ENCODE results near the gene COL6A5. TPM values are rescaled to one million over a fixed set of nuclear protein-coding genes. Genes with fewer than 3 reads are reported as not detected.
"Not testable (repeated sequence)": the region's sequence is repeated elsewhere in the genome, so short reads cannot be mapped to it uniquely, and the experiment has no call there.

Gene COL6A5, protein sequence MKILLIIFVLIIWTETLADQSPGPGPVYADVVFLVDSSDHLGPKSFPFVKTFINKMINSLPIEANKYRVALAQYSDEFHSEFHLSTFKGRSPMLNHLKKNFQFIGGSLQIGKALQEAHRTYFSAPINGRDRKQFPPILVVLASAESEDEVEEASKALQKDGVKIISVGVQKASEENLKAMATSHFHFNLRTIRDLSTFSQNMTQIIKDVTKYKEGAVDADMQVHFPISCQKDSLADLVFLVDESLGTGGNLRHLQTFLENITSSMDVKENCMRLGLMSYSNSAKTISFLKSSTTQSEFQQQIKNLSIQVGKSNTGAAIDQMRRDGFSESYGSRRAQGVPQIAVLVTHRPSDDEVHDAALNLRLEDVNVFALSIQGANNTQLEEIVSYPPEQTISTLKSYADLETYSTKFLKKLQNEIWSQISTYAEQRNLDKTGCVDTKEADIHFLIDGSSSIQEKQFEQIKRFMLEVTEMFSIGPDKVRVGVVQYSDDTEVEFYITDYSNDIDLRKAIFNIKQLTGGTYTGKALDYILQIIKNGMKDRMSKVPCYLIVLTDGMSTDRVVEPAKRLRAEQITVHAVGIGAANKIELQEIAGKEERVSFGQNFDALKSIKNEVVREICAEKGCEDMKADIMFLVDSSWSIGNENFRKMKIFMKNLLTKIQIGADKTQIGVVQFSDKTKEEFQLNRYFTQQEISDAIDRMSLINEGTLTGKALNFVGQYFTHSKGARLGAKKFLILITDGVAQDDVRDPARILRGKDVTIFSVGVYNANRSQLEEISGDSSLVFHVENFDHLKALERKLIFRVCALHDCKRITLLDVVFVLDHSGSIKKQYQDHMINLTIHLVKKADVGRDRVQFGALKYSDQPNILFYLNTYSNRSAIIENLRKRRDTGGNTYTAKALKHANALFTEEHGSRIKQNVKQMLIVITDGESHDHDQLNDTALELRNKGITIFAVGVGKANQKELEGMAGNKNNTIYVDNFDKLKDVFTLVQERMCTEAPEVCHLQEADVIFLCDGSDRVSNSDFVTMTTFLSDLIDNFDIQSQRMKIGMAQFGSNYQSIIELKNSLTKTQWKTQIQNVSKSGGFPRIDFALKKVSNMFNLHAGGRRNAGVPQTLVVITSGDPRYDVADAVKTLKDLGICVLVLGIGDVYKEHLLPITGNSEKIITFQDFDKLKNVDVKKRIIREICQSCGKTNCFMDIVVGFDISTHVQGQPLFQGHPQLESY (N-terminal part only)
- total RNA-seq = not detected in 2 replicates
- polyA plus RNA-seq (2012) = not detected

DNA sequence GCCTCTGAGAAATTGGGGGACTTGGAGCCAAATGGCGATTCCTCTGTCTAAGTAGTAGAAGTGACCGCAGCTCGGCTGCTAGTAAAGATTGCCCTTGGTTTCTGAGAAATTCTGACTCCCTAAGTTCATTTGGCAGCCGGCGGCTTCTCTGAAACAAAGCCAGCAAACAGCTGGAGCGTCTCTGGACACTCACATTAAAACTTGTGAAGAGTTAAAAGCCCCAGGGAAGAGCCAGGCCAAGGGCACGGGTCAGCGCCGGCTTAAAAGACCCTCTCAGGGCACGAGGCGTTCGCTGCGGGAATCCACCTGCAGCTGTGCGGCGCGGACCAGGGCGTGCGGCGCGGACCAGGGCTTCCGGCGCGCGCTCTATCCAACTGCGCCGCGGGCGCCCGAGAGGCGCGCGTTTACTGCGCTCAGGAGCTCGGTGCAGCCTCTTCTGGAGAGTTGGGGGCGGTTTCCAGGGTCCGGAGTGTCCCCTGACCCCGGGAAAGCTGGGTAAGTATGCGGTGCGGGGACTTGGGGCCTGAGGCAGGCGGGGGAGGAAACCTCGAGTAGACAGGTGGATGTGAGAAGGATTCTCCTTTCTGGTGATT is at the start of gene COL6A5:
Gene COL6A5 (plus strand): TSS at position 186 of the 593 bp plus-strand sequence. CDS start 27,967 bp downstream, outside the sequence.
- DNase-seq (ENCODE audit: low read depth) = peak; percentile 28

DNA sequence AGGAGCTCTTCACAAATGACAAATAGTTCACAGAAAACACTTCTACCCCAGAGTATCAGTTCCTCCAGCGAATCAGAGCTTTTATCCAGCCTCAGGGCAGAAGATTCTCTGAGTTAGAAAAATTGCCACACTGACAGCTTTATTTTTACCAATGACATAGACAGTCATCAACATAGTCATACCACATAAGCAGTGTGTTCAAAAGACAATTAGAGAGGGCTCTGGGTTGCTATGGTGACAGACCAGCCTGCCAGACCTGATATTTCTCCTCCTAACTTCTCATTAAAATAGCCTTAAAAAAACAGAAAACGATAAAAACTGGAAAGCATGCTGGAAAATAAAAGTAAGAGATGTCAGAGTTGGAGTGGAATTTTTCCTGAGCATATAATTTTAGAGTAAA is 45.9 kb upstream of the COL6A5 start:
- no peak for DNase-seq (ENCODE audit: low read depth)

DNA sequence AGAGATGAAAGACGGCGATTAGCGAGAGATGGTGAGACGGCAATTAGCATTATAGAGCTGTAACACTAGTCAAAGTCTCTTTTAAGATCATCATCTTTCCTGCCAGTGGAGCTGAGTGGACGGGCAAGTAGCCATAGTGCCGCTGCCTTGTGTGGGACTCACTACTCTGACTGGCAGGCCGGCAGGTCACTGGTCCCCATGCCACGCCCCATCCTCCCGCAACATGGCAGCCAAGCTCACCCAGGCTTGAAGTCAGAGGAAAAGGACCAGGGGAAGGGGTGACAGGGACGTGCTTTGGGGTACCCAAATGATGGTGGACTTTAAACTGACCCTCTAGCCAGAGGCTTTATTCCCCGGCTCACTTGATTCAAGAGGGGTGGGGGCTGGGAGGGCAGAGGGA is 44.6 kb upstream of the COL6A5 start:
- DNase-seq (ENCODE audit: low read depth) = no peak

DNA sequence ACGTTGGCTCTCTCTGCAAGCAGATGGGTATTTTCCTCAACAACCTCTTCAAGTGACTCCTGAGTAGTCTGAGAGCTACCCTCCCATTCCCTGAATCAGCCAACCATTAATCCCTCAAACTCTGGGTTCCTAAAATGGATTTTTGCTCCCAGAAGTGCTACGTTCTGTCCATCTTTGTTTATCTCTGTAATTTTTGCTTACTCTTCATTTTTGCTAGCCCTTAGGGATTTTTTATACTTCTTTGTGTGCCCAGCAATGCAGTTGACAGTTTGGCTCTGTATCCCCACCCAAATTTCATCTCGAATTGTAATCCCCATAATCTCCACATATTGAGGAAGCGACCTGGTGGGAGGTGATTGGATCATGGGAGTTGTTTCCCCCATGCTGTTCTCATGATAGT is 35.4 kb upstream of the COL6A5 start:
- no peak for DNase-seq (ENCODE audit: low read depth)

DNA sequence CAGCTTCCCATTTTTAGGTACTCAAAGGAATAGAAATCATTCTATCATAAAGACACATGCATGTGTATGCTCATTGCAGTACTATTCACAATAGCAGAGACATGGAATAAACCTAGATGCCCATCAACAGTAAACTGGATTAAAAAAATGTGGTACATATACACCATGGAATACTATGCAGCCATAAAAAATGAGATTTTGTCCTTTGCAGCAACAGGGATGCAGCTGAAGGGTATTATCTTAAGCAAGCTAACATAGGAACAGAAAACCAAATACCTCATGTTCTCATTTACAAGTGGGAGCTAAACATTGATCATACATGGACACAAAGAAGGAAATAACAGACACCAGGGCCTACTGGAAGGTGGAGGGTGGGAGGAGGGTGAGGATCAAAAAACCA is 33.1 kb upstream of the COL6A5 start:
- no peak for DNase-seq (ENCODE audit: low read depth)

DNA sequence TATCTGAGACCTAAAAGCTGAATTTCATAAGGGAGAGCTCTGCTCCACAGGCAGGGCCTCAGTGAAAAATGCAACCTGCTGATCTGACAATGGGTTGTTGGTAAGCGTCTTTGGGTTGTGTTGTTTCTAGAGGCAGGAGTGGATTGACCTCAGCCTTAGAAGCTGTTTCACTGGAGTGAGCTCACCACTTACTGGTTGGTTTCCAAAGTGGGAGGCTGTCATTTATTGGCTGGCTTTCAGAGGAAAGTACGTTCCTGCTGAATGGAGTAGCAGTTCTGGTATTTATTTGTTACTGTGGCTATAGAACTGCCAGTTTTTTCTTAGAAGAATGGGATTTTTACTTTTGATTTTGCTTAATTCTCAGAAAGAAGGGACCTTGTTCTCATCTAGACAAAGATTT is 29.3 kb upstream of the COL6A5 start:
- DNase-seq (ENCODE audit: low read depth) = peak; percentile 7

DNA sequence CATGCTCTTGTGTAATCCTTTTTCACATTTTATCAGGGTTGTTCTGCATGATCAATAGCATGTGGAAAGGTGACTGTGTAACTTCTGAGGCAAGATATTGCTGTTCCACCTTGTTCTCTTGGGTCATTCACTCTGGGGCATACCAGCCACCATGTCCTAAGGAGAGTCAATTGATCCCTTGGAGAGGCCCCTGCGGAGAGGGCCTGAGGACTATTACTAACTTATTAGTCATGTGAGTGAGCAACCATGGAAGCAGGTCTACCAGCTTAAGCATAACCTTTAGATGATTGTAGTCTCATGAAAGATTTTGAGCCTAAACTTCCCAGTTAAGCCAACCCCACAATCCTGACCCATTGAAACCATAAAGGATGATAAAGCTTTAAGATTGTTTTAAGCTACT is 22.0 kb upstream of the COL6A5 start:
- no peak for DNase-seq (ENCODE audit: low read depth)

DNA sequence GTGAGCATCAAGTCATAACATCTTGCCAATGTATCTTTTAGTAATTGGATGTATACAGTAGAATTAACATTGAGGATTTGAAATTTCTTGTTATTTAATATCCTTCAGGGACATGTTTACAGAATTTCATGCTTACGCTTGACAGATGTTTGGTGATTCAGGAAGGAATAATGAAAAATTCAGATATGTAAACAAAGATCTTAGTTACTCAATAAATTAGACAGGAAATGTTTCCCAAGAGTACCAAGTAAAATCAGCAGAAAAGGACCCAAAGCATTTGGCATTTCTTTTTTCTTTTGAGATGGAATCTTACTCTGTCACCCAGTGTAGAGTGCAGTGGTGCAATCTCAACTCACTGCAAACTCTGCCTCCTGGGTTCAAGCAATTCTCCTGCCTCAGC is 4.7 kb upstream of the COL6A5 start:
- DNase-seq (ENCODE audit: low read depth) = no peak

DNA sequence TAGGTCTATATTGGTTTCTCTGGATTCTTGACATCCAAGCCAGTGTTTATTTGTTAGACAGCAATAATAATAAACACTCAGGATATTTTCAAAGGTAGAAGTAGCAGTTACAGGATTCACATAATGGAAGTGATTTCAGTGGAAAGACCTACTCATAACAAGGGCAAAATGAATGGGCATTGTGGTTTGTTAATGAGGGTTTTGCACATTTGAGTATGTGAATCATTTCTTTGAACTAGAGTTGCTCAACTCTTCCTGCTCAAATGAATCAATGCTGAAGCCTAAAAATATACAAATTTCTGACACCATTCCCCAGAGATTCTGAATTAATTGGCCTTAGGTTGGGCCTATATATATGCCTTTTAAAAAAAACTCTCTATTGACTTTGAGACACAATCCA is 4.1 kb upstream of the COL6A5 start:
- peak; percentile 37 for DNase-seq (ENCODE audit: low read depth)

DNA sequence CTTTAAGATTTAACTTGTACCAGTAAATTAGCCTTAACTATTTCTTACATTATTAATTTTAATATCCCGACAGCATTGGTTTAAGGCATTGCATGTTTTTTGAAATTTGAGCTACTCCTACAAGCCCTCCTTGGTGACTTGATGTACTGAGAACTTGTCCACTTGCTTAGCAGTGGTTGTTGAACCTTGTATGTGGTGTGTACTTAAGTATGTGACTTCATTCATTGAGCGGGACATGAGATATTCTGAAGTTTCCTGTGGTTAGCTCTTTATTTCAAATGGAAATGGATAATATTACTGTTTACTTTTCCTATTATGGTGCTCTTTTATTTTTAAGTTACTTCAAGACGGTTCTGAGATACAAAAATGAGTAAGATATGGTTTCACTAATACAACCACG is 3.6 kb upstream of the COL6A5 start:
- DNase-seq (ENCODE audit: low read depth) = peak; percentile 9

DNA sequence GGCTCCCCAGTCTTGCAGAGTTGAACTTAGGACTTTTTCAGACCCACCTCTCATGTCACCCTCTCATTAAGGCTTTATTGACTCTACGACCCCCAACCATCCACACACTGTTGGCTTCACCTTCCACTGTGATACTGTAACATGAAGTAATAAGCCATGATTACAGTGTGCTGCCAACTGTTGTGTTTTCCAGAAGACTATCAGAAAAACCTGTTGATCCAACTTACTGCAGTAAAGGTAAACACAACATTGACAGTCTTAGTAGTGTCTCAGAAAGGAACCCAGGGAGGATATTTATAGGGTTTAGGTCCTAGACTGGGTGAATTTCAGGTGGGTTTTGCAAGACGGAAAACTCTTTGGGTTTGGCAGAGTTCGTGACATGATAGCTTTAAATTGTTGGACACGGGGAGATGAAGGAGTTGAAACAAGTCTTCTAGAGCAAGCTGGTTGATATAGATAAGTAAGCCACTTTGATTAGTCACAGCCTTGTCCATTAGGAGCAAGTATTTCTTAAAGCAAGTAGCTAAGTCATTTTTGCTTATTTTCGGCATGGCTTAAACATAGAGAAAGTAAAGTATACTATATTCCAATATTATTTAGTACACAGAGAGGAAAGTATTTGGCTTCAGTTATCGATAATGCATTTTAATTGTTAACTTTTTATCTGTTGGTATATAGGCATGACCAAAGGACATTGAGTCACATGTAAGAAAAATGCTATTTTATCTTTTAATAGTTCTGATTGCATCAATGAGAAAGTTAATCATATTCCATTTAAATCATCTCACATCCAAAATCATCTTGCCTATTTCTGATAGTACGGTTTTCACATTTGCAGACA is 2.4 kb upstream of the COL6A5 start:
- no peak for DNase-seq (ENCODE audit: low read depth)

DNA sequence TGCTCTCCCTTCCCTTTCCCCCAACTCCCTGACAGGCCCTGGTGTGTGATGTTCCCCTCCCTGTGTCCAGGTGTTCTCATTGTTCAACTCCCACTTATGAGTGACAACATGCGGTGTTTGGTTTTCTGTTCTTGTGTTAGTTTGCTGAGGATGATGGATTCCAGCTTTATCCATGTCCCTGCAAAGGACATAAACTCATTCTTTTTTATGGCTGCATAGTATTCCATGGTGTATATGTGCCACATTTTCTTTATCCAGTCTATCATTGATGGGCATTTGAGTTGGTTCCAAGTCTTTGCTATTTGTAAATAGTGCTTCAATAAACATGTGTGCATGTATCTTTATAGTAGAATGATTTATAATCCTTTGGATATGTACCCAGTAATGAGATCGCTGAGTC is 2.8 kb downstream of the COL6A5 start:
- DNase-seq (ENCODE audit: low read depth) = not testable (repeated sequence)

DNA sequence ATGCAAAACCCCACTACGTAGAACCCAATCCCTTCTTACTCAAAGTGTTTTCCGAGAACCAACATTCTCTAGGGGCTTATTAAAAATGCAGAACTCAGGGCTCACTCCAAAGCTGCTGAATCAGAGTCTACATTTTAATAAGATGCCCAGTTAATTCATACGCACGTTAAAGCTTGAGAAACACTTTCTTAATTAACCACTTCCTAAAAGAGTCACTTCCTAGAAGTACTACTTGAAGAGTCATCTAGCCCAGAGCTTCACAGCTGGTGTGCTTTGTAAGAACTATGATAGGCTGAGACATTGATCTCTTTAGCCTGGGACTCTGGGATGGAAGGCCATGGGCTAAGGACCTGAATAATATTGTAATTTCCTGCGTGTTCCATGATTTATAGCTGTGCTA is 9.0 kb downstream of the COL6A5 start:
- no peak for DNase-seq (ENCODE audit: low read depth)

DNA sequence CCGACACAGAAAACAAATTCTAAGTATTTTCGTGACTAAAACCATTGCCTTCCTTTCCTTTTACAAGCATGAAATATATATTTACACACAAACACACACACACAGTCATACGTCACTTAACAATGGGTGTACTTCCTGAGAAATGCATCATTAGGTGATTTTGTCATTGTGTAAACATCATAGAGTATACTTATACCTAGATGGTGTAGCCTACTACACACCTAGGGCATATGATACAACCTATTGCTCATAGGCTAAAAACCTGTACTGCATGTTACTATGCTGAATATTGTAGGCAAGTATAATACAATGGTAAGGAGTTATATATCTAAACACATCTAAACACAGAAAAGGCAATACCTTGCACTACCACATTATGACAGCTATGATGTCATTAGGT is 28.6 kb downstream of the COL6A5 start:
- no peak for DNase-seq (ENCODE audit: low read depth)

DNA sequence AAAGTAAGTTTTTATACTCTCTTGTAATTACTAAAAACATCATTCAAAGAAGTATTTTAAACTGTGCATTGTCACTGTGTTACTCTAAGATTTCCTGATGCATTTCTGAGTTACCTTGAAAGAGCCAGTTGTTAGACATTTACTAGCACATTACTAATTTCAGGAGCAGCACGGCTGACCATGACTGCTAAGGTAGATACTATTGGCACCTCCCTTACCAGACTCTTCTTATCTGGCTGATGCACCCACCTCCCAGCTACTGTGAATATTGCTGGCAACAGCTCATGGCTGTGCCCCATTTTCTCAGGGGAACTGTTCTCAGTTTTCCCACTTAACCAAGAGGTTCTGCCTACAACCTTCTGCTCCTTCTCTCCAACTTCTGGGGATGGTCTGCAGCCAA is 29.4 kb downstream of the COL6A5 start:
- DNase-seq (ENCODE audit: low read depth) = no peak

DNA sequence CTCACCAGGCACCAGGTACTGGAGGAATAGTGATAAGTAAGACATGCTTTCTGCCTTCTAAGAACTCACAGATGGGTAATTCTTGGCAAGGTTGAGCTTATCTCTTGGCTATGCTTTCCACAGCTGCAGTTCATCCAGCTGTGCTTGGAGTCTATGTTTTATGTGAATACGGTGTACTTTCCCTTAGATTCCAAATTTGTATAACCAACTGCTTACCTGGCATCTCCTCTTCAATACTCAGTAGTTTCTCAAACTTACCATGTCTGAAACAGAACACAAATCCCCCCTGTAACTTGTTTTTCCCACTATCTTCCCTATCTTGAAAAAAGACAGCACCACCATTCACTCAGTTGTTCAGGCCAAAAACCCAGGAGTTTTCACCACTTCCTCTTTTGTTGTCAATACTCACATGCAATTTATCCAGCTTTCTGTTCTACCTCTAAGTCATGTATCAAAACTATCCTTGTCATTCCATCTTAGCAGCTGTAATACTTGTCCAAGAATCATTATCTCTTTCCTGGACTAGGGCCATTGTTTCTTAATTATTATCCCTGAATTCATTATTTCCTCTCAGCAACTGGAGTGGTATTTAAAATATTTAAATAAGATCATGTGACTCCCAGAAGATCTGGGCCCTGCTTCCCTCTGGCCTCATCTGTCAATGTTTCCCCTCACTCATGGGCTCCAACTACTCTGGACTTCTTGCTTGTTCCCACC is 32.6 kb downstream of the COL6A5 start:
- no peak for DNase-seq (ENCODE audit: low read depth)

DNA sequence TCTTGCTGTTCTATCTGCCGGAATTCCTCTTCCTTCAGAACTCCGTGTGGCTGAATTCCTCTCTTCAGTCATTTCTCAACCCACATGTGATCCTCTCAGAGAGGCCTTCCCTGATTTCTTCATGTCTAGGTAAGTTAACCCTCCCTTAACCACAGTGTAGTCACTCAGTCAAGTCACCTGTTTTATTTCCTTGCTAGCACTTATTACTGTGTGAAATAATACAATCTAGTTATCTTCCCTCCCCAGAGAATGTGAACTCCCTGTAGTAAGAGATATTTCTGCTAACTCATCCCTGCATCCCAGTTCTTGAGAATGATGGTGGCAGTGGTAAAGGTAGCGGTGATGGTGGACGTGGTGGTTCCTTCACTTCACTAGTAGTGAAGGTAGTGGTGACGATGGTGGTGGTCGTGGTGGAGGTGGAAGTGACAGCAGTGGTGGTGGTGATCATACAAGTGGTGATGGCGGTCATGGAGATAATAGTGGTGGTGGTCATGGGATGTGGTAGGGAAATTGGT is 33.3 kb downstream of the COL6A5 start:
- no peak for DNase-seq (ENCODE audit: low read depth)

DNA sequence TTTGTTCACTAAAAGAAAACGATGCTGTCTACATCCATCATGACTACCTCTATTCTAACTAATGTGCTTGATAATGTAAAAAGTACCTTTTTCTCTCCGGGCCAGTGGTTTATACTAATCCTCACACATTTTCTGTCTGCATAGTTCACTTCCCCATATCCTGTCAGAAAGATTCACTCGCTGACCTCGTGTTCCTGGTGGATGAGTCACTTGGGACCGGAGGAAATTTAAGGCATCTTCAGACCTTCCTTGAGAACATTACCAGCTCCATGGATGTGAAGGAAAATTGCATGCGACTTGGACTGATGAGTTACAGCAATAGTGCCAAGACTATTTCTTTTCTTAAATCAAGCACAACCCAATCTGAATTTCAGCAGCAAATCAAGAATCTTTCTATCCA is 33.8 kb downstream of the COL6A5 start:
- DNase-seq (ENCODE audit: low read depth) = peak; percentile 20

DNA sequence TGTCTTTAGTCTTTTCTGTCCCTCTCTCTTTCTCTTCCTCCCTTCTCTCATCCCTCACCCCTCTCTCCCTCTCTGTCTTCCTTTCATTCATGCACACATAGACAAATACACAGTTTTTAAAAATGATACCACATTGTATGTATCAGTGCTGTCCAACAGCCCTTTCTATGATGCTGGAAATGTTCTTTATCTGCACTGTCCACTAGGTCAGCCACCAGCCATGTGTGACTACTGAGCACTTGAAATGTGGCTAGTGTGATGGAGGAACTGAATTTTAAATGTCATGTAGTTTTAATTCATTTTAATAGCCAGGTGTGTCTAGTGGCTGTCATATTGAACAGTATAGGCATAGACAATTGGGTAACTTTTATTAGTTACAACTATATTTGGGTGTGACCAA is 34.9 kb downstream of the COL6A5 start:
- no peak for DNase-seq (ENCODE audit: low read depth)

Data from myocyte (in vitro differentiated cells).